SU-DHL-6 (cell line): ENCODE measurements around the gene OR52I2.

Experiments
- H2AFZ ChIP-seq: fragments of 200-600 bp; sonication (generic); 2 replicates; pipeline ENCODE4 v1.6.1; 2014; ENCODE audit warnings: low read depth, mild to moderate bottlenecking, moderate library complexity, mixed read lengths, antibody characterized with exemption, low read length; ENCODE audit not compliant: severe bottlenecking
- H3F3A ChIP-seq: fragments of 200-600 bp; shearing (Covaris generic); 2 replicates; pipeline ENCODE4 v1.6.0; 2016; ENCODE audit warnings: antibody characterized with exemption, mild to moderate bottlenecking; ENCODE audit not compliant: insufficient read depth
- H3K27ac ChIP-seq: fragments of 200-600 bp; sonication (generic); 2 replicates; pipeline ENCODE4 v1.5.1; 2016; ENCODE audit warnings: low read depth, mild to moderate bottlenecking, low read length, moderate library complexity, mixed read lengths
- H3K27me3 ChIP-seq: fragments of 200-600 bp; sonication (generic), shearing (Covaris generic); 2 replicates; pipeline ENCODE4 v1.6.0; 2014; ENCODE audit warnings: mild to moderate bottlenecking, low read length
- H3K36me3 ChIP-seq: fragments of 200-600 bp; sonication (generic); 2 replicates; pipeline ENCODE4 v1.6.1; 2014; ENCODE audit warnings: mild to moderate bottlenecking, low read length, mixed read lengths
- H3K4me2 ChIP-seq: fragments of 300-600, 200-600 bp; shearing (Covaris generic), sonication (generic); 2 replicates; pipeline ENCODE4 v1.6.0; 2014; ENCODE audit warnings: low read length, low read depth, mild to moderate bottlenecking; ENCODE audit not compliant: poor library complexity, severe bottlenecking
- H3K4me3 ChIP-seq: fragments of 200-600 bp; sonication (generic); 2 replicates; pipeline ENCODE4 v1.5.1; 2014; ENCODE audit warnings: antibody characterized with exemption, low read length, mild to moderate bottlenecking, mixed read lengths; ENCODE audit not compliant: insufficient read depth, poor library complexity, severe bottlenecking
- H3K79me2 ChIP-seq: fragments of 200-600 bp; sonication (generic); 2 replicates; pipeline ENCODE4 v1.6.1; 2014; ENCODE audit warnings: mild to moderate bottlenecking, low read length, moderate library complexity; ENCODE audit not compliant: insufficient read depth
- H3K9ac ChIP-seq: fragments of 200-600 bp; sonication (generic); 2 replicates; pipeline ENCODE4 v1.7.0; 2014; ENCODE audit warnings: mild to moderate bottlenecking, low read length
- H3K9me2 ChIP-seq: fragments of 200-600 bp; sonication (generic); replicated peaks from 2 replicates; pipeline ENCODE4 v1.6.1; 2014; ENCODE audit warnings: low read length; ENCODE audit not compliant: insufficient read depth
- H3K9me3 ChIP-seq: fragments of 200-600 bp; sonication (generic); 2 replicates; pipeline ENCODE4 v1.6.1; 2014; ENCODE audit warnings: low read length, mixed read lengths; ENCODE audit not compliant: insufficient read depth
- H4K20me1 ChIP-seq: fragments of 200-600 bp; sonication (generic); 2 replicates; pipeline ENCODE4 v1.6.1; 2014; ENCODE audit warnings: low read depth, mild to moderate bottlenecking, antibody characterized with exemption, low read length, moderate library complexity, mixed read lengths
- CTCF ChIP-seq: fragments of 200-600 bp; sonication (generic); IDR thresholded peaks from one replicate; pipeline ENCODE4 v1.5.1; 2017; ENCODE audit warnings: antibody characterized with exemption, mild to moderate bottlenecking, low read length, moderate library complexity; ENCODE audit not compliant: insufficient read depth, poor library complexity, severe bottlenecking
- EZH2phosphoT487 ChIP-seq: fragments of 200-600 bp; sonication (generic), shearing (Covaris generic); conservative IDR thresholded peaks from 2 replicates; pipeline ENCODE4 v1.6.1; 2018; ENCODE audit warnings: mild to moderate bottlenecking, antibody characterized with exemption, low read length, moderate library complexity, mixed read lengths

OR52I2 gene

GRCh38 chr11:4637662-4638047 lies 56.1 kb downstream of the OR52I2 start:
- Histone ChIP-seq H3K4me2 (no peak overlapping the region), H3K9me3 (no peaks in the 10 kb centered on the region), H2AFZ (no peak overlapping the region), H3K4me3 (no peak overlapping the region), H3K27me3 (no peaks in the 10 kb centered on the region), H3K27ac (no peak overlapping the region), H3F3A (no peaks in the 10 kb centered on the region), H3K9ac (no peak overlapping the region), H4K20me1 (no peaks in the 10 kb centered on the region), H3K9me2 (no peaks in the 10 kb centered on the region), H3K36me3 (no peaks in the 10 kb centered on the region), H3K79me2 (no peaks in the 10 kb centered on the region)
- TF ChIP-seq EZH2phosphoT487 = no peak
- TF ChIP-seq CTCF = no peak

- Histone ChIP-seq H3K36me3 (no peaks in the 10 kb centered on the region), H3K9me3 (no peaks in the 10 kb centered on the region), H2AFZ (no peak overlapping the region), H3K27ac (no peak overlapping the region), H3K4me3 (no peak overlapping the region), H3K27me3 (no peaks in the 10 kb centered on the region), H3K9ac (no peak overlapping the region), H3K4me2 (no peak overlapping the region), H4K20me1 (no peaks in the 10 kb centered on the region), H3K9me2 (no peaks in the 10 kb centered on the region), H3K79me2 (no peaks in the 10 kb centered on the region), H3F3A (no peaks in the 10 kb centered on the region)
- TF ChIP-seq EZH2phosphoT487 (no peak), CTCF (no peak)
These were observed 58.4 kb downstream of the OR52I2 start for GRCh38 chr11:4639931-4640330.

- Histone ChIP-seq H3K4me3 (no peak overlapping the region), H3K4me2 (no peak overlapping the region), H2AFZ (no peak overlapping the region), H3K79me2 (no peaks in the 10 kb centered on the region), H3K36me3 (no peaks in the 10 kb centered on the region), H3K9ac (no peak overlapping the region), H3K27me3 (no peaks in the 10 kb centered on the region), H3K9me3 (no peaks in the 10 kb centered on the region), H3F3A (no peaks in the 10 kb centered on the region), H4K20me1 (no peaks in the 10 kb centered on the region), H3K9me2 (no peaks in the 10 kb centered on the region), H3K27ac (no peak overlapping the region)
- TF ChIP-seq EZH2phosphoT487 (no peak), CTCF (no peak)
These were observed 60.0 kb downstream of the OR52I2 start for GRCh38 chr11:4641501-4641900.

GRCh38 chr11:4642043-4642442 lies 60.5 kb downstream of the OR52I2 start:
- H3F3A ChIP-seq = no peaks in the 10 kb centered on the region

More at GRCh38 chr11:4642043-4642442, 60.5 kb downstream of the OR52I2 start:
- Histone ChIP-seq H3K9me2 (no peaks in the 10 kb centered on the region), H3K4me2 (no peak overlapping the region), H3K9ac (no peak overlapping the region), H2AFZ (no peak overlapping the region), H3K9me3 (no peaks in the 10 kb centered on the region), H3K36me3 (no peaks in the 10 kb centered on the region), H4K20me1 (no peaks in the 10 kb centered on the region), H3K27me3 (no peaks in the 10 kb centered on the region), H3K4me3 (no peak overlapping the region), H3K27ac (no peak overlapping the region), H3K79me2 (no peaks in the 10 kb centered on the region)
- TF ChIP-seq CTCF (no peak), EZH2phosphoT487 (no peak)
